HTERT RPE-1 (cell line): ENCODE results near the gene AKAP9.
"Not testable (repeated sequence)": the region's sequence is repeated elsewhere in the genome, so short reads cannot be mapped to it uniquely, and the experiment has no call there.

Experiments
- in situ Hi-C: fragments of 300-500 bp; cut with MboI; formaldehyde crosslinking; loops from 4 replicates; pipeline ENCODE4 v1.14.3; 2020; ENCODE audit warnings: low sequenced_read_pairs

The AKAP9 gene

DNA sequence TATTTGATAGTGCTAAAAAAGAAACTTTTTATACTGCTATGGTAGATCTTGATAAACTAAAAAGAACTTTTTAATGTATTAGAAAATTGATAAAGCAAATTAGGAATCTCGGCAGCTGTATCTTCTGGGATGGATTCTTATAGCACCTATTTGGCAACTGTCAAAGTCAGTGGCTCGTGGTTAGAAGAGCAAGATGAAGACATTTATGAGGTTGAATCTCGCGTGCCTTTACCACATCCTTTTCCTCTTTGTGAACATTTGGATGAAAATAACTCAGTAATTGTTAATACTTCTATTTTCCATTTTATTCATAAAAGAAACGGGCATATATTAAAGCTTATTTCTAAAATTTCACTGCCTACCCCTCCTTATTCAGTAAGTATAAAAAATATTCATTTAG, 117.4 kb downstream of the AKAP9 start:
- in situ Hi-C loops = no loop called here

GRCh38 chr7:92058899-92059298, 118.2 kb downstream of the AKAP9 start:
- in situ Hi-C loops = no loop called here

DNA sequence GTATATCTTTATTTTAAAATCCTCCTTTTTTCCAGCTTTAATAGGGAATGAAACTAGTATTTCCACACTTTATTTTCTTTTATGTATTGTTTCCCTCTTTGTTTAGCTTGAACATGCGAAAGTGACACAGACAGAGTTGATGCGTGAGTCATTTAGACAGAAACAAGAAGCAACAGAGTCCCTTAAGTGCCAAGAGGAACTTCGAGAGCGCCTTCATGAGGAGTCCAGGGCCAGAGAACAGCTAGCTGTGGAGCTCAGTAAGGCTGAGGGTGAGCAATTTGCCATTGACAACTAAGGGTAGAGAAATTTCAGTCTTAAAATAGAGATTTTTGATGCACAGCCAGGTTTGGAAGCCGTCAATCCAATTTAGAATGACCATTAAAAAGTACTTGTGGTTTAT, 120.5 kb downstream of the AKAP9 start:
- in situ Hi-C loops = no loop called here

DNA sequence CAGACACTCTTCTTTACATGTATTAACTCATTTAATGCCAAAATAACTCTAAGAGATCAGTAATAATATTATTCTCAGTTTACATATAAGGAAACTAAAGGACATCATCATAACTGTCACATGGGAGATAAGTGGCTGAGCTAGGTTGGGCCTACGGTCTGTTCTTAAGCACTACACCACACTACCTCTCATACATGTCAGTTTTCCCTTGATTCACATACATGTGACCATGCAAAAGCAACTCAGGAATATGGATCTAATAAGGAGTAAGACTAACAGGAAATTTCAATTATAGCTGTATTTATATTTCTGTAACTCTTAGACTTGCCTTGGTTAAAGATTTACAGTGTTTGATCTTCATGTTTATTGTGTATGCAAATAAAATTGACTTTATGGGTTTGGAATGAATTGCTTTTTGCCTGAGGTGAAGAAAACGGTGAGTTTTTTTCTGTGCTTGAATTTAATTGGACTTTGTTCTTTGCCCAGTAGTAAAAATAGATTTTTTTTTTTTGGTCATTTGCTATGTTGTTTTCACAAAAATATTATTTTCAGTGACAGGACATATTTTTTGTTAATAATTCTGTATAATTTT, 123.9 kb downstream of the AKAP9 start:
- in situ Hi-C loops = no loop called here

GRCh38 chr7:92071032-92071431, 130.4 kb downstream of the AKAP9 start:
- in situ Hi-C loops = no loop called here

DNA sequence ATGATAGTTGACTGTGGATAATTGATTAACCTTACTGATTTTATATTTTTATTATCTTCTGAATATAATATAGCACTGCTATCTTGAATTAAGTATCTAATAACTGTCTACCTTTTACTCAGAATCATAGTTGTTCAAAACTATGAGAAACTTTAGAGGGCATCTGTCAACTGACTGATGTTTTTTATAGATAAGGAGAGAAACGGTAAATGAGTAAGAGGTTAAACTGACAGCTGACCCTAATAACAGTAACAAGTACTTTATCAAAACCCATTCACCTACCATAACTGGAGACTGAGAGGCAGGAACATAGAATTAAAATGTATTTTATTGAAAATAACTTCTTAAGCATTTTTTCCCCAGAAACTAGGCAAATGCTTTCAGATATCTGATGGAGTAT, 131.5 kb downstream of the AKAP9 start:
- in situ Hi-C loops = no loop called here

GRCh38 chr7:92072708-92073107, 132.0 kb downstream of the AKAP9 start:
- in situ Hi-C loops = no loop called here

- in situ Hi-C loops = no loop called here
Observed at GRCh38 chr7:92075455-92076158, 134.9 kb downstream of the AKAP9 start.

- in situ Hi-C loops = no loop called here
Observed at GRCh38 chr7:92076509-92076908, 135.8 kb downstream of the AKAP9 start.

GRCh38 chr7:92083922-92084321, 143.3 kb downstream of the AKAP9 start:
- in situ Hi-C loops = not testable (repeated sequence)

DNA sequence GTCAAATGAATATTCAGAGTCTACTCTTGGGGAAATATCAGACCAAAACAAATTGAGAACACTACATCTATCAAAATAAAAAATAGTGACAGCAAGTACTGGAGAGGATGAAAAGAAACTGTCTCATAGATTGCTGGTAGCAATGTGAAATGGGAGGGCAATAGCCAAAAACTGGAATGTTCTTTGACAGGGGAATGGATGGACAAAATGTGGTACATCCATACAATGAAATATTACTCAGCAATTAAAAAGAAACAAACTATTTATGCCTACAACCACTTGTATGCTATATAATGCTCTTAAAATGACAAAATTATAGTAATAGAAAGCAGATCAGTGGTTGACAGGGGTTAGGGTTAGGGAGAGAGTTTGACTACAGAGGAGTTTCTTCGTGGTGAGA, 147.6 kb downstream of the AKAP9 start:
- in situ Hi-C loops = no loop called here

- in situ Hi-C loops = no loop called here
Observed at GRCh38 chr7:92092210-92092609, 151.5 kb downstream of the AKAP9 start.

GRCh38 chr7:92095380-92095779, 154.7 kb downstream of the AKAP9 start:
- in situ Hi-C loops = no loop called here

GRCh38 chr7:92100534-92100933, 159.9 kb downstream of the AKAP9 start:
- in situ Hi-C loops = no loop called here

- in situ Hi-C loops = not testable (repeated sequence)
Observed at GRCh38 chr7:92102862-92103261, 162.2 kb downstream of the AKAP9 start.

- in situ Hi-C loops = no loop called here
Observed at GRCh38 chr7:92108821-92109220, 168.2 kb downstream of the AKAP9 start.

DNA sequence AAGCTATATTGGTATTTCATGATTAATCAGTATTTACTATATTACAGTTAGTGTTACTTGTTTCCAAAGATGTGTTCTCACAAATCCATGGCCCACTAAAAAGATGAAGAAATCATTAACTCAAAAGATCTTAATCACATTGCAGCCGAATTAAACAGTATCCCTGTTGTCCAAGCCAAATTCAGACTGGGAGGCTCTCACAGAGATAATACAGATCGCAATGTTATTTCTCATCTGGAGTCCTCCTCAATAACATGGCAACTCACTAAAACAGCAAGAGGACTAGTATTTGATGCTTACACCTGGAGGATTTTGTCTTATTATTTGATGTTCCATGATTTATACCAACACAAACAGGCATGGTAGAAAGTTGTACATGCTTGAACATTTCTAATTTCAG, 170.2 kb downstream of the AKAP9 start:
- in situ Hi-C loops = no loop called here

DNA sequence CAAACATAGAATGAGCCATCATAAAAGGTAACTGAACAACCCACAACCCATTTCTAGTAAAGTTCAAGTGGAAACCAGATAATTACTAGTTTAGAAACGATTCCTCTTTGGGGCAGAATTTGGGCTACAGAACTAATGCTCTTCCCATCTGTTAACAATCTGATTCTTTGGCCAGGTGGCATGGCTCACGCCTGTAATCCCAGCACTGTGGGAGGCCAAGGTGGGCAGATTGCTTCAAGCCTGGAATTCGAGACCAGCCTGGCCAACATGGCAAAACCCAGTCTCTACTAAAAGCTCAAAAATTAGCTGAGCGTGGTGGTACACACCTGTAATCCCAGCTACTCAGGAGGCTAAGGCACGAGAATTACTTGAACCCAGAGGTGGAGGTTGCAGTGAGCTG, 175.2 kb downstream of the AKAP9 start:
- in situ Hi-C loops = no loop called here

DNA sequence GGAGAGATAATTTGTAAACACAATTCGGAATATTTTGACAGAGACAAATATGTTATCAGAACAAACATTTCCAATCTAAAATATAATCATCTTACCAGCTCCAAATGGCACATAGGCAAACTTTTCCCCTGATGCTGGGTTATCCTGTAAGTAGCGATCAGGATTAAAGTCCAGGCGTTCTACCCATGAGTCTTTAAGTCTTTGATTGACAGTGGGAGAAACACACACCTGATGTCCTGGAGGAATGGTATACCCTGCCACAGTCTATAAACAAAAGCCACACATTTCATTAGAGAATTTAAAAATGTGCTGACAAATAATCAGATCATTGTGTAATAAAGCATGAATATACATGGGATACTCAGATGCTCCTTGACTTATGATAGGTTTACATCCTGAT, 176.3 kb downstream of the AKAP9 start:
- in situ Hi-C loops = no loop called here

GRCh38 chr7:92119213-92119759, 178.6 kb downstream of the AKAP9 start:
- in situ Hi-C loops = no loop called here

DNA sequence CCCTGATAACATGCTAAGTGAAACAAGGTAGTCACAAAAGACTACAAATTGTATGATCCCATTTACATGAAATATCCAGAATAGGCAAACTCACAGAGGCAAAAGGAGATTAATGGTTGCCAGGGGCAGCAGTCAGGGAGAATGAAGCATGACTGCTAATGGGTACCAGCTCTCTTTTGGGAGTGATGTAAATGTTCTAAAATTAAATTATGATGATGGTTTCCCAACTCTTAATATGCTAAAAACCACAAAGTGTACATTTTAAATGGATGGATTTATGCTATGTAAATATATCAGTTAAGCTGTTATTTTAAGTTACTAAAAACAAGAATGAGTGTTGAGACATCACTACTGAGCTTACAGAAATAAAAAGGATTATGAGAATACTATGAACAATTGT, 181.0 kb downstream of the AKAP9 start:
- in situ Hi-C loops = no loop called here

GRCh38 chr7:92131093-92131492, 190.4 kb downstream of the AKAP9 start:
- in situ Hi-C loops = no loop called here
